Aorta (tissue), 5 donors: ENCODE data around the gene EXOSC1. TPM values are rescaled to one million over a fixed set of nuclear protein-coding genes. Genes with fewer than 3 reads are reported as not detected.

Experiments
- ATAC-seq: fragments of 200-7000 bp; cut with Tn5 transposase; one replicate; pipeline ENCODE4 v1.9.1; 2022; ENCODE audit warnings: moderate library complexity; ENCODE audit not compliant: low FRiP score
- DNase-seq, 2 donors: peaks; one replicate each; pipeline ENCODE4 v3.0.0-alpha.2; 2020
- H3K27ac ChIP-seq, 2 donors: one replicate each; pipeline ENCODE4 v1.5.1; 2013; ENCODE audit warnings: low read length in 2 of 2, mild to moderate bottlenecking in 2 of 2, moderate library complexity in 2 of 2, control low read depth in 1 of 2, inconsistent platforms in 1 of 2, low read depth in 1 of 2
- H3K27me3 ChIP-seq, 2 donors: one replicate each; pipeline ENCODE4 v1.6.1; 2013; ENCODE audit warnings: control low read depth in 1 of 2, low read length in 1 of 2, mild to moderate bottlenecking in 1 of 2, moderate library complexity in 1 of 2; ENCODE audit not compliant: insufficient read depth in 2 of 2, control insufficient read depth in 1 of 2
- H3K36me3 ChIP-seq, 2 donors: one replicate each; pipeline ENCODE4 v1.6.1; 2013; ENCODE audit warnings: control low read depth in 1 of 2, low read length in 1 of 2, mild to moderate bottlenecking in 1 of 2; ENCODE audit not compliant: insufficient read depth in 2 of 2, control insufficient read depth in 1 of 2
- H3K4me1 ChIP-seq, 2 donors: one replicate each; pipeline ENCODE4 v1.6.1; 2013; ENCODE audit warnings: low read length in 2 of 2, control low read depth in 1 of 2, mild to moderate bottlenecking in 1 of 2, moderate library complexity in 1 of 2; ENCODE audit not compliant: insufficient read depth in 2 of 2, control insufficient read depth in 1 of 2
- H3K4me3 ChIP-seq, 2 donors: one replicate each; pipeline ENCODE4 v1.5.1; 2013; ENCODE audit warnings: low read length in 2 of 2, control low read depth in 1 of 2, mild to moderate bottlenecking in 1 of 2
- H3K9me3 ChIP-seq: one replicate; pipeline ENCODE4 v1.6.1; 2013; ENCODE audit warnings: mild to moderate bottlenecking, low read length; ENCODE audit not compliant: control insufficient read depth
- WGBS, 2 donors: extraction: QIAGEN DNeasy Blood & Tissue Kit; methylation state at CpG; one replicate each; pipeline ENCODE4 v1.1.7; 2013; 5-methylcytosine and 5-hydroxymethylcytosine counted together
- intact Hi-C, 2 donors: fragments of 100-400 bp; cut with DNase I; formaldehyde crosslinking; loops; one replicate each; pipeline versions ENCODE4 v1.14.2 to v1.15.0; 2022
- polyA plus RNA-seq, 2 donors: library from polyadenylated mRNA; stranded (reverse); fragments of 200-250 nt; gene quantifications; one replicate each; pipeline ENCODE4 v1.2.3, GENCODE V29; 2013
- total RNA-seq, 2 donors: library from RNA; stranded (reverse); fragmentation: NEBNext Ultra II Directional; extraction: Animal tissue kit (Norgen Biotek cat#: 25700); gene quantifications; one replicate each; pipeline ENCODE4 v1.2.1, GENCODE V29; 2021
- donor health status: healthy with polysubstance abuse.
- donor health status: Bipolar disorder and iron deficiency.
- donor health status: DM: no; HTN: no; CAD: no.
- donor health status: DM: no; HTN: no; CAD: no.
- donor health status: DM: yes; HTN: yes; CAD: no.

Gene EXOSC1
- total and polyA plus RNA-seq, 4 donors, result 25.6 to 41.9 (median 33.3) TPM

DNA sequence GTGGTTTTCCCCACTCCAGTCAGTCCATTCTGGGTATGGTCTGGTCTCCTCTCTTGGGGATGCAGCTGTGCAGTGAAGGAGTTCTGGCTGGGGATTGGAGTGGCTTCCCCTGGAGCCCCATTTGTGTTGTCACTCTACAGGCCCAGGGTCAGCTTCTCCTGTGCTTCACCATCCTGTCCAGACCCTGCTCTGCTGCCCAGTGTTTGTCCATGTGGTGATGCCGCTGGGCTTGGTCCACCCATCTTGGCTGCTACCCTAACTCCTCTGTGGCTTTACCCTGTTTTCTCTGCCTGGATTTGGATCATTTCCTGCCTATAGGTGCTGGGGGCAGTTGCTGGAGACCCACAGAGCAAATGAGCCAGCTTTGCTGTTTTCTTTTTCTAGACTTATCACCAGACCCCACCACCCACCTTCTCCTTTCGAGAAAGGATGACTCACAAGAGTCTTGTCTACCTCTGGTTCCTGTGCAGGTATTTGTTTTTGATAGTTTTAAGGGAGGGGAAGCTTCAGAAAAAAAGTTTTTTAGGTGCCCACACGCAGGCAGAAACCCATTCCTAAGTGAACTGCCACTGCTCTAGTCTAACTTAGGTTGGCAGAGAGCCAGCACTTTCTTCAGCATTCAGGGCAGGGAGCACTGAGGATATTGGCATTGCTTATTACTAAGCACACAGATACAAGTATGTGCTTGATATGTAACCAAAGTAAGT lies 8.7 kb upstream of the EXOSC1 start:
- no peak for DNase-seq
- no peak for ATAC-seq
- H3K4me3 ChIP-seq, result no peak overlapping the region
- intact Hi-C loops, result no loop called here
- no peaks in the 10 kb centered on the region for H3K27me3 ChIP-seq
- WGBS, 2 donors, result 14 to 21% methylated on average over 3 of the region's 3 CpGs
- H3K9me3 ChIP-seq, result no peaks in the 10 kb centered on the region
- H3K27ac ChIP-seq, result peak overlapping the region in 1 of 2 donors; percentile 39
- no peaks in the 10 kb centered on the region for H3K4me1 ChIP-seq
- peaks cover 0 to 10% of the 10 kb centered on the region in 2 donors for H3K36me3 ChIP-seq

DNA sequence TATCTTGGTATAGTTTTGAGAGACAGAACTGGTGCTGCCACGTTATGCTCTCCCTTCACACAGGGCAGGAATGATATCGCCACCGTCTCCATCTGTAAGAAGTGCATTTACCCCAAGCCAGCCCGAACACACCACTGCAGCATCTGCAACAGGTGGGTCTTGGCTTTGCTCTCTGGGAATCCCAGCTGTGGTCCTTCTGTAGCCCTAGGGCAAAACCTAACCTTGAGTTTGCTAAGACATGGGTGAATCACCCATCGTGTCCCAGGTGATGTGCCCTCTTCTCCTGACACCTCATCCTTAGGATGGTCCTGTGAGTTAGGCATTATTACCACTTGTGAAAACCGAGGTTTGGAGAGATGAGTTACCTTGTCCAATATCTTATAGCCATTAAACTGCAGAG lies 6.5 kb upstream of the EXOSC1 start:
- intact Hi-C loops, result no loop called here
- Histone ChIP-seq H3K9me3 (no peaks in the 10 kb centered on the region), H3K36me3 (no peaks in the 10 kb centered on the region), H3K27me3 (no peaks in the 10 kb centered on the region), H3K4me3 (no peak overlapping the region), H3K4me1 (peaks cover 0 to under 1% of the 10 kb centered on the region in 2 donors), H3K27ac (no peak overlapping the region)
- no peak for ATAC-seq
- DNase-seq, result no peak
- 87 to 89% methylated on average over 6 of the region's 6 CpGs for WGBS, 2 donors

DNA sequence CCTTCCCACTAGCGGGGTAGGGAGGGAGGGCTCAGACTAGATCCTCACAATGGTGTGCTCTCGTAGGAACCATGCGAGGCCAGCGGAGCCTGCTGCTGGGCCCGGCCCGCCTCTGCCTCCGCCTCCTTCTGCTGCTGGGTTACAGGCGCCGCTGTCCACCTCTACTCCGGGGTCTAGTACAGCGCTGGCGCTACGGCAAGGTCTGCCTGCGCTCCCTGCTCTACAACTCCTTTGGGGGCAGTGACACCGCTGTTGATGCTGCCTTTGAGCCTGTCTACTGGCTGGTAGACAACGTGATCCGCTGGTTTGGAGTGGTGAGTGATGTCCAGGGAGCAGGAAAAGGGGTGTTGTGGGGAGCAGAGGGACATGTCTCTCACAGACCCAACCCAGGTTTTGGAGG lies 5.8 kb upstream of the EXOSC1 start:
- Histone ChIP-seq H3K4me3 (no peak overlapping the region), H3K27me3 (no peaks in the 10 kb centered on the region), H3K27ac (no peak overlapping the region), H3K4me1 (peaks cover 0 to 7% of the 10 kb centered on the region in 2 donors), H3K36me3 (no peaks in the 10 kb centered on the region), H3K9me3 (no peaks in the 10 kb centered on the region)
- 93 to 95% methylated on average over 17 of the region's 17 CpGs for WGBS, 2 donors
- intact Hi-C loops, result no loop called here
- ATAC-seq (no peak), DNase-seq (no peak)

DNA sequence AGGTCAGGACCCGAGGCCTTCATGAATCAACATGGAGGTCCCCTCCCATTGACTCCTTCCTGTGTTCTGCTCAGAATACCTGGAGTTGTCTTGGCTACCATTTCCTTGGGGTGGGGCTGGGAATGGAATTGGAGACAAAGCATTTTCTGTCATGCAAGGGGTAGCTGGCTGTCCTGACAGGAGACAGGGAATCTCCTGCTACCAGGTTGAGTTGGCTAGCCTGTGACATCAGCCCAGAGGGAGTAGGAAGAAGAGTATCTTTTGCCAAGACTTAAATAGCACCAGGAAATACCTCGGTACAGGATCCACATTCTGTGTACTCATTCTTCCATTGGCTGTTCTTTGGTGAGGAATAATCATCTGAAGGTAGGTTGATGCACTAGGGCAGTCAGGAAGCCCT lies 5.0 kb upstream of the EXOSC1 start:
- DNase-seq (no peak), ATAC-seq (no peak)
- WGBS, 2 donors, result 49 to 50% methylated on average over 2 of the region's 2 CpGs
- Histone ChIP-seq H3K27ac (no peak overlapping the region), H3K27me3 (no peaks in the 10 kb centered on the region), H3K36me3 (no peaks in the 10 kb centered on the region), H3K4me1 (peaks cover 0 to 7% of the 10 kb centered on the region in 2 donors), H3K9me3 (no peaks in the 10 kb centered on the region), H3K4me3 (no peak overlapping the region)
- intact Hi-C loops, result no loop called here

DNA sequence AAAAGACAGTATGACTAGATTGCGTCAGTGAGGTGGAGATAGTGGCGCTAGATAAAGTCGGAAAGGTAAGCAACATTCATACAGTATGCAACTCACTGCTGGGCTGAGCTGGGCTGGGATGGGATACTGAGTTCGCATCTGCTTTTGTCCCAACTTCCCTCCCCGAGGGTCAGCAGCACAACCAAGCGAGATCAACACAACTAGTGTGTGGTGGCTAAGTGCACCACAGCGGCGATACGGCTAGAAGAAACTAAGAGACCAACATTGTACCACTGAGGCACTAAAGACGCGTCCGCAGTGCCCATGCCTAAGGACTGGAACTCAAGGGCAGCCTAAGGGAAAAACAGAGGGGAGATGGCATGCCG lies 467 bp downstream of the EXOSC1 start:
- Histone ChIP-seq H3K36me3 (peaks cover 0 to 2% of the 10 kb centered on the region in 2 donors), H3K4me1 (peaks cover 7 to 8% of the 10 kb centered on the region in 2 donors), H3K9me3 (no peaks in the 10 kb centered on the region), H3K27ac (no peak overlapping the region), H3K27me3 (no peaks in the 10 kb centered on the region), H3K4me3 (peak overlapping the region; percentile 59 to 92)
- intact Hi-C loops, result loop anchor here in 1 of 2 donors (2.0 to 10.0 kb wide), 3 partner anchors 19 to 107 kb away; partner anchors contain the start of genes MMS19, PGAM1 and UBTD1
- 1 to 3% methylated on average over 13 of the region's 13 CpGs for WGBS, 2 donors
- ATAC-seq (no peak), DNase-seq (no peak)

DNA sequence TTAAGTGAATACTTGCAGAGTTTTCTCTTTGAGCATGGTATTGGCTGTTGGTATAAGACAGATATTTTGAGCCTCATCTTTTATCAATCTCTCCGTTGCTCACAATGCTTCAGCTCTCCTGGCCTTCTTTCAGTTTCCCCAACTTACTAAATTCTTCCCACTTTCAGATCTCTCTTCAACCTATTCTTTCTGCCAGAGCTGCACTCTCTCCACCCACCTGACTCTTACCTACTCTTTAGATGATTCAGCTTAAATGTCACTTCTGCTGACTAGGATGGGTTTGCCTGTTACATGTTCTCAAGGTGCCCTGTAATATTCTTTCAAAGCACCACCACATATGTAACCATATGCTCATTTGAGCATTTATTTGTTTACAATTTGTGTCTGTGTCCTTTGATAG lies 1.6 kb downstream of the EXOSC1 start:
- ATAC-seq, result no peak
- Histone ChIP-seq H3K4me1 (peaks cover 7 to 8% of the 10 kb centered on the region in 2 donors), H3K27me3 (no peaks in the 10 kb centered on the region), H3K9me3 (no peaks in the 10 kb centered on the region), H3K36me3 (peaks cover 0 to 3% of the 10 kb centered on the region in 2 donors), H3K27ac (no peak overlapping the region), H3K4me3 (no peak overlapping the region)
- intact Hi-C loops, result loop anchor here in 1 of 2 donors (2.0 to 10.0 kb wide), 2 partner anchors 17 to 51 kb away; partner anchors contain the start of genes MMS19, PGAM1 and UBTD1
- no peak for DNase-seq
- 83 to 93% methylated on average over 1 of the region's 1 CpG for WGBS, 2 donors

DNA sequence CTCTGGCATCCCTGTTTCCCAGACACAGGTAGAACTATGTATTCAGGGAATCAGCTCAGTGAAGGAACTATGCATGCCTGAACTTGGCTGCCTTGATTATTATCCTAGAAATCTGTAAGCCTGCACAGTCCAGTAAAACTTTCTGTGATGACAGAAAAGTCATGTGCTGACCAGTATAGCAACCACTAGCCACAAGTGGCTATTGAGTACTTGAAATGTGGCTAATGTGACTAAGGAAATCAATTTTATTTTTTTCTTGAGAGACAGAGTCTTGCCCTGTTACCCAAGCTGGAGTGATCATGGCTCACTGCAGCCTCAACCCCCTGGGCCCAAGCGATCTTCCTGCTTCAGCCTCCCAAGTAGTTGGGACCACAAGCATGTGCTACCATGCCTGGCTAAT lies 3.5 kb downstream of the EXOSC1 start:
- Histone ChIP-seq H3K36me3 (peaks cover 0 to 6% of the 10 kb centered on the region in 2 donors), H3K4me1 (peaks cover 5 to 8% of the 10 kb centered on the region in 2 donors), H3K4me3 (no peak overlapping the region), H3K27ac (no peak overlapping the region), H3K27me3 (no peaks in the 10 kb centered on the region), H3K9me3 (no peaks in the 10 kb centered on the region)
- intact Hi-C loops, result loop anchor here in 1 of 2 donors (10.0 kb wide), 1 partner anchor 53 kb away; the partner anchor contains the start of genes MMS19 and UBTD1
- WGBS, 2 donors, result 91 to 94% methylated on average over 1 of the region's 1 CpG
- DNase-seq (no peak), ATAC-seq (no peak)

DNA sequence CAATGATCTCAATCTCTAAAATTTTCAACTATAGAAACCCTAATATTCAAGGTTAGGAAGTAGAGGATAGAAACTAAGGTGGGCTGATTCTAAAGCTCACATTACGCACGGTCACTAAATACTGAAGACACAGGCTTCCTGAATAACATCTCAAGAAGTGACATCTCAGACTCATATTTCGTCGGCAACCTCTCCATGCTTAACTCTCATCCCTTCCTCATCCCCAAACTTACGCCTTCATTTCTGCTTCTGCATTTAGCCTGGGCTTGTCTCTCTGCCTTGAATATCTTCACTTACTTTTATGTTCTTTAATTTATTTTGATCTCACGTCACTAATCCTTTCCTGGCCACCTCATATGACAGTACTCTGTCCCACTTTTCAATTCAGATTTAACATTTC lies 10.6 kb downstream of the EXOSC1 start:
- intact Hi-C loops, result no loop called here
- peaks cover 11 to 14% of the 10 kb centered on the region in 2 donors for H3K36me3 ChIP-seq
- no peaks in the 10 kb centered on the region for H3K9me3 ChIP-seq
- no peaks in the 10 kb centered on the region for H3K4me1 ChIP-seq
- DNase-seq, result no peak
- no peak overlapping the region for H3K27ac ChIP-seq
- H3K4me3 ChIP-seq, result no peak overlapping the region
- H3K27me3 ChIP-seq, result no peaks in the 10 kb centered on the region
- no peak for ATAC-seq
- 84 to 94% methylated on average over 6 of the region's 6 CpGs for WGBS, 2 donors

DNA sequence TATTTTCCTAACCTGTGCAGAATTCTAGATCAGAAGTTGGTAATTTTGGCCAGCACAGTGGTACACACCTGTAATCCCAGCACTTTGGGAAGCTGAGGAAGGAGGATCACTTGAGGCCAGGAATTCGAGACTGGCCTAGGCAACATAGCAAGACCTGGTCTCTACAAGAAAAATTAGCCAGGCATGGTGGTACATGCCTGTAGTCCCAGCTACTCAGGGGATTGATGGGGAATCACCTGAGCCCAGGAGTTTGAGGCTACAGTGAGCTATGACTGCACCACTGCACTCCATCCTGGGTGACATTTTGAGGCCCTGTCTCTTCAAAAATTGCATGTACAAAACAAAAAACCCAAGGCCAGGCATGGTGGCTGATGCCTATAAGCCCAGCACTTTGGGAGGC lies 11.2 kb downstream of the EXOSC1 start:
- Histone ChIP-seq H3K36me3 (peaks cover 11 to 14% of the 10 kb centered on the region in 2 donors), H3K9me3 (no peaks in the 10 kb centered on the region), H3K4me3 (no peak overlapping the region), H3K27ac (no peak overlapping the region), H3K27me3 (no peaks in the 10 kb centered on the region), H3K4me1 (no peaks in the 10 kb centered on the region)
- no peak for ATAC-seq
- no peak for DNase-seq
- 83 to 89% methylated on average over 1 of the region's 1 CpG for WGBS, 2 donors
- intact Hi-C loops, result no loop called here
